ENCODE results near the gene PDGFRB. TPM values are rescaled to one million over a fixed set of nuclear protein-coding genes. Genes with fewer than 3 reads are reported as not detected.

Gene PDGFRB
- total RNA-seq, 4 donors from 2014 or later = 171 to 354 (median 217) TPM

- H3K4me3 ChIP-seq = no peak overlapping the region
- WGBS, 2 donors = 47 to 52% methylated on average over 10 of the region's 10 CpGs
- DNase-seq (ENCODE audit: low spot score in 2 of 2) = peak in 1 of 2 donors; percentile 16
Observed at GRCh38 chr5:150065886-150066285, 89.8 kb downstream of the PDGFRB start.

GRCh38 chr5:150065346-150065745 lies 90.3 kb downstream of the PDGFRB start:
- peak in 1 of 2 donors; percentile 26 for DNase-seq (ENCODE audit: low spot score in 2 of 2)
- peak overlapping the region in 1 of 4 donors; percentile 7 for H3K27ac ChIP-seq

More at GRCh38 chr5:150065886-150066285, 89.8 kb downstream of the PDGFRB start:
- Histone ChIP-seq H3K4me1 (peaks cover 0 to 23% (median 2%) of the 10 kb centered on the region in 4 donors), H3K27me3 (no peaks in the 10 kb centered on the region), H3K36me3 (no peaks in the 10 kb centered on the region), H3K27ac (no peak overlapping the region), H3K9me3 (no peaks in the 10 kb centered on the region)
- TF ChIP-seq CTCF (IDR thresholded peaks at IDR 0.05) (no peak), EP300 (IDR thresholded peaks at IDR 0.05) (no peak), POLR2A (IDR thresholded peaks at IDR 0.05) (no peak)

GRCh38 chr5:150064681-150065220 lies 90.9 kb downstream of the PDGFRB start:
- no peak for TF ChIP-seq POLR2A (IDR thresholded peaks at IDR 0.05)
- TF ChIP-seq CTCF (IDR thresholded peaks at IDR 0.05) = no peak
- no peak for TF ChIP-seq EP300 (IDR thresholded peaks at IDR 0.05)
- Histone ChIP-seq H3K4me1 (peaks cover 0 to 23% (median 2%) of the 10 kb centered on the region in 4 donors), H3K36me3 (no peaks in the 10 kb centered on the region), H3K27ac (peak overlapping the region in 1 of 4 donors; percentile 50), H3K4me3 (no peak overlapping the region), H3K27me3 (no peaks in the 10 kb centered on the region), H3K9me3 (no peaks in the 10 kb centered on the region)
- no peak for DNase-seq (ENCODE audit: low spot score in 2 of 2)
- WGBS, 2 donors = 84 to 93% methylated on average over 6 to 7 of the region's 7 CpGs

More at GRCh38 chr5:150065346-150065745, 90.3 kb downstream of the PDGFRB start:
- Histone ChIP-seq H3K9me3 (no peaks in the 10 kb centered on the region), H3K36me3 (no peaks in the 10 kb centered on the region), H3K4me3 (no peak overlapping the region), H3K4me1 (peaks cover 0 to 23% (median 2%) of the 10 kb centered on the region in 4 donors), H3K27me3 (no peaks in the 10 kb centered on the region)
- 38 to 51% methylated on average over 6 of the region's 6 CpGs for WGBS, 2 donors
- TF ChIP-seq CTCF (IDR thresholded peaks at IDR 0.05) = no peak
- peak in 1 of 2 donors; percentile 60 for TF ChIP-seq EP300 (IDR thresholded peaks at IDR 0.05)
- TF ChIP-seq POLR2A (IDR thresholded peaks at IDR 0.05) = no peak

Small RNAs within 50 kb of the gene (small RNA-seq; reads per million reads assigned to genes)
- gene RF00019 = not detected

Other genes with a start within 250 kb of the PDGFRB start
- under 1 TPM in 1 of 4 donors, not detected in 3; 0.22 TPM for gene PDE6A, start 211.1 kb downstream of the PDGFRB start, total RNA-seq
- gene SLC26A2, start 195.1 kb downstream of the PDGFRB start, total RNA-seq = 10 to 100 TPM; 10.2 to 17.9 (median 12.4) TPM
- 10 to 100 TPM in 1 of 4 donors, 1 to 10 TPM in 3; 6.7 to 14.4 (median 8.1) TPM for gene TIGD6, start 155.2 kb downstream of the PDGFRB start, total RNA-seq
- 10 to 100 TPM; 47.7 to 58.2 (median 55.3) TPM for gene HMGXB3, start 155.1 kb downstream of the PDGFRB start, total RNA-seq
- 10 to 100 TPM; 35.4 to 57.9 (median 45.3) TPM for gene CSF1R, start 69.3 kb downstream of the PDGFRB start, total RNA-seq
- 1 to 10 TPM in 1 of 4 donors, under 1 TPM in 1, not detected in 2; 0.22 to 2.5 TPM for gene CDX1, start 10.9 kb upstream of the PDGFRB start, total RNA-seq
- gene SLC6A7, start 34.2 kb upstream of the PDGFRB start, total RNA-seq = not detected
- 1 to 10 TPM in 3 of 4 donors, under 1 TPM in 1; 0.20 to 2.4 (median 1.3) TPM for gene CAMK2A, start 133.9 kb upstream of the PDGFRB start, total RNA-seq
- gene ARSI, start 147.1 kb upstream of the PDGFRB start, total RNA-seq = 10 to 100 TPM in 1 of 4 donors, 1 to 10 TPM in 3; 7.3 to 17.0 (median 8.1) TPM
- 10 to 100 TPM; 32.1 to 64.8 (median 38.7) TPM for gene TCOF1, start 201.9 kb upstream of the PDGFRB start, total RNA-seq